NCI-H82 (cell line): Measurements from ENCODE around the gene IHH.

Experiments used
- DNase-seq: peaks from one replicate; lab custom pipeline; 2025; lab: John Stamatoyannopoulos, UW

The IHH gene

GRCh38 chr2:219060821-219061791, at the start of gene IHH:
Gene IHH, minus strand, starts transcription at chr2:219060921. Its CDS starts 454 bp downstream, at chr2:219060467.
- peak; percentile 31 for DNase-seq

- DNase-seq: no peak
Observed at GRCh38 chr2:219109471-219109870, 48.8 kb upstream of the IHH start.

GRCh38 chr2:219107758-219108157, 47.0 kb upstream of the IHH start:
- DNase-seq: no peak

- peak; percentile 89 for DNase-seq
Observed at GRCh38 chr2:219106251-219106650, 45.5 kb upstream of the IHH start.

- peak; percentile 79 for DNase-seq
Observed at GRCh38 chr2:219104107-219105035, 43.6 kb upstream of the IHH start.

GRCh38 chr2:219099329-219099728, 38.6 kb upstream of the IHH start:
- no peak for DNase-seq

GRCh38 chr2:219095406-219095935, 34.8 kb upstream of the IHH start:
- peak; percentile 19 for DNase-seq

GRCh38 chr2:219094171-219094570, 33.5 kb upstream of the IHH start:
- no peak for DNase-seq

GRCh38 chr2:219090436-219091299, 29.9 kb upstream of the IHH start:
- DNase-seq: no peak

GRCh38 chr2:219089330-219089729, 28.6 kb upstream of the IHH start:
- DNase-seq: no peak

- no peak for DNase-seq
Observed at GRCh38 chr2:219087848-219088247, 27.1 kb upstream of the IHH start.

- DNase-seq: peak; percentile 86
Observed at GRCh38 chr2:219087361-219087760, 26.6 kb upstream of the IHH start.

GRCh38 chr2:219086196-219086595, 25.5 kb upstream of the IHH start:
- DNase-seq: no peak

GRCh38 chr2:219084791-219085190, 24.1 kb upstream of the IHH start:
- DNase-seq: no peak

GRCh38 chr2:219082332-219082958, 21.7 kb upstream of the IHH start:
- DNase-seq: no peak

- DNase-seq: no peak
Observed at GRCh38 chr2:219081701-219082331, 21.1 kb upstream of the IHH start.

- no peak for DNase-seq
Observed at GRCh38 chr2:219081096-219081495, 20.4 kb upstream of the IHH start.

GRCh38 chr2:219079417-219079816, 18.7 kb upstream of the IHH start:
- no peak for DNase-seq

GRCh38 chr2:219078951-219079350, 18.2 kb upstream of the IHH start:
- DNase-seq: no peak

- DNase-seq: no peak
Observed at GRCh38 chr2:219078126-219078525, 17.4 kb upstream of the IHH start.
